ENCODE results near the gene CD74. TPM values are rescaled to one million over a fixed set of nuclear protein-coding genes. Genes with fewer than 3 reads are reported as not detected.

CD74 gene
- total RNA-seq, 1 experiment from 2014 or later = 2.6 TPM

- DNase-seq (ENCODE audit: low read depth) = no peak
Observed at GRCh38 chr5:150364004-150364403, 48.7 kb downstream of the CD74 start.

- DNase-seq (ENCODE audit: low read depth) = no peak
Observed at GRCh38 chr5:150363185-150363584, 49.5 kb downstream of the CD74 start.

GRCh38 chr5:150361301-150361700, 51.4 kb downstream of the CD74 start:
- DNase-seq (ENCODE audit: low read depth) = no peak

GRCh38 chr5:150358261-150359095, 54.2 kb downstream of the CD74 start:
- DNase-seq (ENCODE audit: low read depth) = no peak

GRCh38 chr5:150357326-150358260, 55.1 kb downstream of the CD74 start, which contains the start of gene TCOF1:
Gene TCOF1 (plus strand): TSS chr5:150357697. CDS start chr5:150357747, 50 bp downstream.
- DNase-seq (ENCODE audit: low read depth) = peak; percentile 92

- DNase-seq (ENCODE audit: low read depth) = no peak
Observed at GRCh38 chr5:150356575-150357294, 56.0 kb downstream of the CD74 start.

GRCh38 chr5:150355791-150356190, 56.9 kb downstream of the CD74 start:
- no peak for DNase-seq (ENCODE audit: low read depth)

GRCh38 chr5:150353032-150353675, 59.6 kb downstream of the CD74 start:
- no peak for DNase-seq (ENCODE audit: low read depth)

- no peak for DNase-seq (ENCODE audit: low read depth)
Observed at GRCh38 chr5:150352244-150353031, 60.3 kb downstream of the CD74 start.

Other genes with a start within 250 kb of the CD74 start
- not detected in 2 replicates for gene CDX1, start 246.1 kb downstream of the CD74 start, total RNA-seq (2014; rRNA removed)
- not detected in 2 replicates for gene SLC6A7, start 222.8 kb downstream of the CD74 start, total RNA-seq (2014; rRNA removed)
- 0.13 and 2.1 TPM in 2 replicates for gene CAMK2A, start 123.1 kb downstream of the CD74 start, total RNA-seq (2014; rRNA removed)
- gene ARSI, start 110.0 kb downstream of the CD74 start, total RNA-seq (2014; rRNA removed) = 6.2 and 11.0 TPM in 2 replicates
- 40.1 and 42.3 TPM in 2 replicates for gene TCOF1, start 55.2 kb downstream of the CD74 start, total RNA-seq (2014; rRNA removed)
- gene RPS14, start 36.8 kb upstream of the CD74 start, total RNA-seq (2014; rRNA removed) = 2,061 and 2,574 TPM in 2 replicates
- gene NDST1, start 95.2 kb upstream of the CD74 start, total RNA-seq (2014; rRNA removed) = 78.6 and 83.6 TPM in 2 replicates
- gene SYNPO, start 227.8 kb upstream of the CD74 start, total RNA-seq (2014; rRNA removed) = 1.5 and 1.9 TPM in 2 replicates
- gene MYOZ3, start 248.3 kb upstream of the CD74 start, total RNA-seq (2014; rRNA removed) = under 0.01 and 0.06 TPM in 2 replicates